Ovary (tissue), 3 donors: ENCODE results near the gene CFAP73.

Source experiments
- POLR2A ChIP-seq: fragments of 450-650 bp; IDR thresholded peaks from one replicate; pipeline ENCODE4 v1.6.1; 2017; ENCODE audit warnings: antibody characterized with exemption, mild to moderate bottlenecking, moderate library complexity
- TF ChIP-seq, protein P1 (sequence below), 3 donors: fragments of 450-650 bp in 2 of 3; fragments of 200-600 bp in 1 of 3; IDR thresholded peaks; one replicate each; pipeline versions ENCODE4 v1.5.1 to v1.8.0; 2016 to 2022; ENCODE audit warnings: antibody characterized with exemption in 3 of 3, mild to moderate bottlenecking in 1 of 3
- donor health status: DM: no; HTN: no; CAD: no.

DNA sequence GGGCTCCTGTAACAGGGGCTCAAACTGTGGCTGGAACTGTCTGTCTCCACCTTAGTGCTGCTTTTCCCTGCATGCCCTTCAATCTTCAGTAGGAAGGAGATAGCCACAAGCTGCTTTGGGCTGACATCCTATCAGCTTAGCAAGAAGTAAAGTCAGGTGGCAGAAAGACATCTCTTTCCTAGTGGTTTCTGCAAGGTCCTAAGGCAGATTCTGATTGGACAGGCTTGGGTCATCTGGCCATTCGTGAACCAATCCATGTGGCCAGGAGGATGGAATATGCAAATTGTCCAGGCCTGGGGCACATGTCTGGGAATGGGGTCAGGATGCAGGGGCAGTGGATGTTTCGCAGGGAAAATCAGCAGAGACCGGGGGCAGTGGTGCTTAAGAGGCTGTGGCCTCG, 41.2 kb downstream of the CFAP73 start:
- TF ChIP-seq, protein P1, sequence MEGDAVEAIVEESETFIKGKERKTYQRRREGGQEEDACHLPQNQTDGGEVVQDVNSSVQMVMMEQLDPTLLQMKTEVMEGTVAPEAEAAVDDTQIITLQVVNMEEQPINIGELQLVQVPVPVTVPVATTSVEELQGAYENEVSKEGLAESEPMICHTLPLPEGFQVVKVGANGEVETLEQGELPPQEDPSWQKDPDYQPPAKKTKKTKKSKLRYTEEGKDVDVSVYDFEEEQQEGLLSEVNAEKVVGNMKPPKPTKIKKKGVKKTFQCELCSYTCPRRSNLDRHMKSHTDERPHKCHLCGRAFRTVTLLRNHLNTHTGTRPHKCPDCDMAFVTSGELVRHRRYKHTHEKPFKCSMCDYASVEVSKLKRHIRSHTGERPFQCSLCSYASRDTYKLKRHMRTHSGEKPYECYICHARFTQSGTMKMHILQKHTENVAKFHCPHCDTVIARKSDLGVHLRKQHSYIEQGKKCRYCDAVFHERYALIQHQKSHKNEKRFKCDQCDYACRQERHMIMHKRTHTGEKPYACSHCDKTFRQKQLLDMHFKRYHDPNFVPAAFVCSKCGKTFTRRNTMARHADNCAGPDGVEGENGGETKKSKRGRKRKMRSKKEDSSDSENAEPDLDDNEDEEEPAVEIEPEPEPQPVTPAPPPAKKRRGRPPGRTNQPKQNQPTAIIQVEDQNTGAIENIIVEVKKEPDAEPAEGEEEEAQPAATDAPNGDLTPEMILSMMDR (IDR thresholded peaks at IDR 0.05), result no peak
- no peak for TF ChIP-seq POLR2A
